Bronchial epithelial cell (primary cell): ENCODE results near the gene SPNS2. TPM values are rescaled to one million over a fixed set of nuclear protein-coding genes. Genes with fewer than 3 reads are reported as not detected.
A peak's percentile ranks its signal among the peaks of the same experiment; 100 is the strongest.

Experiments used
- DNase-seq: peaks from one replicate; pipeline ENCODE4 v3.0.0-alpha.2; 2010; ENCODE audit warnings: low read depth
- FAIRE-seq: peaks from 2 replicates; lab custom pipeline; 2011; peaks lifted over from hg19 to GRCh38; lab: Jason Lieb, UNC
- H3K27me3 ChIP-seq: 2 replicates; pipeline ENCODE4 v1.5.1; 2011; ENCODE audit warnings: low read length; ENCODE audit not compliant: control insufficient read depth, insufficient read depth
- H3K36me3 ChIP-seq: 2 replicates; pipeline ENCODE4 v1.5.1; 2011; ENCODE audit warnings: low read length; ENCODE audit not compliant: control insufficient read depth, insufficient read depth
- H3K4me3 ChIP-seq: 2 replicates; pipeline ENCODE4 v1.5.1; 2011; ENCODE audit warnings: mild to moderate bottlenecking, low read depth, low read length, control low read depth
- total RNA-seq: library from RNA; depleted of rRNA; stranded (reverse); fragments of >200 nt; gene quantifications from 2 replicates; pipeline ENCODE4 v1.2.1, GENCODE V29; 2014
- TF ChIP-seq, protein P1 (sequence below): IDR thresholded peaks from 2 replicates; pipeline ENCODE4 v1.5.1; 2011; ENCODE audit warnings: mild to moderate bottlenecking, moderate library complexity, low read length, control low read depth, inconsistent platforms; ENCODE audit not compliant: insufficient read depth, severe bottlenecking

The SPNS2 gene
- total RNA-seq, 1 donor from 2014 or later, result 3.9 TPM

DNA sequence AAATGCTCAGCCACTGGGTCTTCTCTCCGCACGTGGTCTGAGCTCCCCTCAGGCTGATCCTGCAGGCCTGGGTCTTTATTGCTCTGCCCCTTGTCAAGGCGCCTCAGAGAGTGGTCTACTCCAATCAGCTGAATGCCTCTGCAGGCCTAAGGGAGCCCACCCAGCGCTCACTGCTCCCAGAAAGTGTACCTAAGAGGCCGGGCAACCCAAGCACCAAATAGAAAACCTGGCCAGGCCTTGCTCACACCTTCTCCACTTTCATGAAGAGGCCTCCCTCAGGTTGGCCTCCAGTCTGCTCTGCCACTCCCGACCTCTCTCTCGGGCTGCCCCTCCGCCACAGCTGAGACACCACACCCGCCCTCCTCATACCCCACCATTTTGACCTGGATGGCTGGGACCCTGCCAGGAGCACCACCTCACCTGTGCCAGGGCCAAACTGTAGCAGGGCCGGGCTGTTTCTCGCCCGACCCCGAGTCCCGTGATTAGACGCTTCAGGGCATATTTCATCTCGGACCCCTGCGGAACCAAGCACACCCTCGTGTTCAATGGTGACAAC is 55.8 kb downstream of the SPNS2 start:
- FAIRE-seq (no peak), DNase-seq (no peak)
- Histone ChIP-seq H3K36me3 (peaks cover 39% of the 10 kb centered on the region), H3K27me3 (no peaks in the 10 kb centered on the region), H3K4me3 (peak overlapping the region; percentile 100)
- TF ChIP-seq, protein P1, sequence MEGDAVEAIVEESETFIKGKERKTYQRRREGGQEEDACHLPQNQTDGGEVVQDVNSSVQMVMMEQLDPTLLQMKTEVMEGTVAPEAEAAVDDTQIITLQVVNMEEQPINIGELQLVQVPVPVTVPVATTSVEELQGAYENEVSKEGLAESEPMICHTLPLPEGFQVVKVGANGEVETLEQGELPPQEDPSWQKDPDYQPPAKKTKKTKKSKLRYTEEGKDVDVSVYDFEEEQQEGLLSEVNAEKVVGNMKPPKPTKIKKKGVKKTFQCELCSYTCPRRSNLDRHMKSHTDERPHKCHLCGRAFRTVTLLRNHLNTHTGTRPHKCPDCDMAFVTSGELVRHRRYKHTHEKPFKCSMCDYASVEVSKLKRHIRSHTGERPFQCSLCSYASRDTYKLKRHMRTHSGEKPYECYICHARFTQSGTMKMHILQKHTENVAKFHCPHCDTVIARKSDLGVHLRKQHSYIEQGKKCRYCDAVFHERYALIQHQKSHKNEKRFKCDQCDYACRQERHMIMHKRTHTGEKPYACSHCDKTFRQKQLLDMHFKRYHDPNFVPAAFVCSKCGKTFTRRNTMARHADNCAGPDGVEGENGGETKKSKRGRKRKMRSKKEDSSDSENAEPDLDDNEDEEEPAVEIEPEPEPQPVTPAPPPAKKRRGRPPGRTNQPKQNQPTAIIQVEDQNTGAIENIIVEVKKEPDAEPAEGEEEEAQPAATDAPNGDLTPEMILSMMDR, result no peak

- H3K27me3 ChIP-seq, result no peaks in the 10 kb centered on the region
- DNase-seq, result peak; percentile 86
- H3K36me3 ChIP-seq, result peaks cover 33% of the 10 kb centered on the region
- TF ChIP-seq, protein P1, result no peak
- peak; percentile 52 for FAIRE-seq
- peak within 1 kb of the TSS; percentile 100 for H3K4me3 ChIP-seq
These were observed 56.5 kb downstream of the SPNS2 start, which contains the start of gene MYBBP1A for GRCh38 chr17:4554997-4555799. Gene MYBBP1A (minus strand): TSS chr17:4555384. CDS start chr17:4555324, 60 bp downstream.

DNA sequence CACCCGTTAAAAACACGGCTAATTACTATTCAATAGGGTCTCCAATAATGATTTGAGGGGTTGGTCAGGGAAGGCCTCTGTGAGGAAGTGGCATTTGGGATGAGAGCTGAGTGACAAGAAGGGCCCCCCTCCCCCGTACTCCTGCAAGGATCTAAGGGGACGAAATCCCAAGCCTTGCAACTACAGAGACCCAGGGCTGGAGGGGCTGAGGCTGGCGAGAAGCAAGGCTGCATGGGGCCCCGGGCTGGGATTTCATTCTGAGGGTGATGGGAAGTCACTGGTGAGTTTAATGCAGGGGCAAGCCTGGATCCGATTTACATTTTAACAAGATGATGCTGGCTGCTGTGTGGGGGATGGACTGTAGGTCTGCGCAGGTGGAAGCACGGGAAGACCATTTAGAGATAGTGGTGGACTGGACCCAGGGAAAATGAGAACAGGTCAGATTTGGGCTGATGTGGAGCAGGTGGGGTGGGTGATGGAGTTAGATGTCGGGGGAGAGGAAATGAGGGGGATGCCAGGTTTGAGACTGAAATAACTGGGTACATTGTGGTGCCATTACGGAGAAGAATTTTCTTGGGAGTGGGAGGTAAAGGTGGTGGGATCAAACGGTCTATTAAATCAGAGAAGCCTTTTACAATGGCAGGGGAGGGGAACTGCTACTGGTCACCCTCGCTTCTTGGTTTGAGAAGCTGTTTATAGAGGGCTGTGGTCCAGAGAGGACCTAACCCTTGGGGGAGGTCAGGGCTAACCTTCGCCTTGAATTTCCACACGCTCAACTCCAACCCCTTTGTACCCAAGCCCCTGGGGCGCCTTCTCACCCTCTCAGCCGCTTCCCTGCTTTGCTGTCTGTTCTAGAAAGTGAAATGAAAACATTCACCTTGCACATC is 57.4 kb downstream of the SPNS2 start:
- Histone ChIP-seq H3K27me3 (no peaks in the 10 kb centered on the region), H3K36me3 (peaks cover 25% of the 10 kb centered on the region), H3K4me3 (peak overlapping the region; percentile 100)
- DNase-seq (no peak), FAIRE-seq (no peak)
- TF ChIP-seq, protein P1, result no peak

- peaks cover 19% of the 10 kb centered on the region for H3K36me3 ChIP-seq
- DNase-seq, result no peak
- FAIRE-seq, result no peak
- no peak overlapping the region for H3K4me3 ChIP-seq
- TF ChIP-seq, protein P1, result no peak
- H3K27me3 ChIP-seq, result no peaks in the 10 kb centered on the region
These were observed 58.3 kb downstream of the SPNS2 start for GRCh38 chr17:4556996-4557395.

DNA sequence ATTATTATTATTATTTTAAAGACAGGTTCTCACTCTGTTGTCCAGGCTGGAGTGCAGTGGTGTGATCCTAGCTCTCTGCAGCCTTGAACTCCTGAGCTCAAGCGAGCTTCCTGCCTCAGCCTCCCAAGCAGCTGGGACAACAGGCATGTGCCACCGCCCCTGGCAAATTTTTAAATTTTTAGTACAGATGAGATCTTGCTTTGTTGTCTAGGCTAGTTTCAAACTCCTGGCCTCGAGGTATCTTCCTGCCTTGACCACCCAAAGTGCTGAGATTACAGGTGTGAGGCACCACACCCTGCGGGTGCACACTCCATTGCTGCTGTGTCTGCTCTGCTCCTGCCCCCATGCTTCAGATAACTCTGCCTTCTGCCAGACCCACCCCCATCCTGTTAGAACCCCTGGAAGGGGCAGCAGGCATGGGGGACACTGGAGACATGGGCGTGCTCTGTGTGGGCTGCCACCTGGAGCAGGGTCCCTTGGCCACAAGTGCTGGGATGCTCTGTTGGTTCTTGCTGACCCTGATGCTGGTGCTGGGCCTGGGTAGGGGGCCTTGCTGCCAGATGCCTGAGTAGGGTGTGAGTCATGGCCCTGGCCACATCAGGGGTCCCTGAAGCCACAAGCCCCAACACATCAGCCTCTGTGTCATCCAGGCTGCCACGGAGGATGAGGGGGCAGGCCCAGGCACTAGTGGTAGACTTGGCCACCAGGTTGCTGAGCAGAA is 59.1 kb downstream of the SPNS2 start:
- peaks cover 12% of the 10 kb centered on the region for H3K36me3 ChIP-seq
- H3K27me3 ChIP-seq, result no peaks in the 10 kb centered on the region
- no peak for DNase-seq
- TF ChIP-seq, protein P1, result no peak
- no peak overlapping the region for H3K4me3 ChIP-seq
- FAIRE-seq, result no peak
